ENCODE data around the gene LCN12.

GRCh38 chr9:136940526-136941230, 11.4 kb upstream of the LCN12 start:
- TF ChIP-seq CTCF (IDR thresholded peaks at IDR 0.05) (no peak), POLR2A (IDR thresholded peaks at IDR 0.05) (no peak), POLR2AphosphoS5 (IDR thresholded peaks at IDR 0.05) (no peak)
